Caco-2 (cell line): ENCODE data around the gene PANX3. TPM values are rescaled to one million over a fixed set of nuclear protein-coding genes. Genes with fewer than 3 reads are reported as not detected.
A peak's percentile ranks its signal among the peaks of the same experiment; 100 is the strongest.

ENCODE experiments used
- BruUV-seq: library from RNA; stranded (reverse); fragments of 400-500 nt; replicated peaks from 2 replicates; lab custom pipeline; 2021; lab: Mats Ljungman, UMichigan
- CTCF ChIA-PET: fragments of 300-600 bp; sonication (Branson Sonifier 250); formaldehyde crosslinking; loops from one replicate; lab custom pipeline; 2022; ENCODE audit warnings: antibody characterized with exemption; lab: Charles Lee
- POLR2A ChIA-PET: fragments of 300-600 bp; sonication (Branson Sonifier 250); formaldehyde crosslinking; loops from one replicate; lab custom pipeline; 2022; ENCODE audit warnings: antibody characterized with exemption; lab: Charles Lee
- DNase-seq, 2 experiments: peaks; one replicate each; pipeline versions ENCODE4 v3.0.0 to v3.0.0-alpha.2; 2020 to 2022
- H3K27me3 ChIP-seq: replicated peaks from 2 replicates; pipeline ENCODE4 v1.6.0; 2011; ENCODE audit warnings: low read length; ENCODE audit not compliant: control insufficient read depth, insufficient read depth
- H3K36me3 ChIP-seq: 2 replicates; pipeline ENCODE4 v1.5.1; 2011; ENCODE audit warnings: low read length; ENCODE audit not compliant: control insufficient read depth, insufficient read depth
- H3K4me1 ChIP-seq: fragments of 250-450 bp; sonication (Bioruptor Pico); 2 replicates; pipeline ENCODE4 v1.5.1; 2020; ENCODE audit warnings: mild to moderate bottlenecking
- H3K4me3 ChIP-seq: 2 replicates; pipeline ENCODE4 v1.5.1; 2011; ENCODE audit warnings: low read depth, mild to moderate bottlenecking, control low read depth, low read length
- H3K9me3 ChIP-seq: fragments of 250-450 bp; sonication (Bioruptor Pico); 2 replicates; pipeline ENCODE4 v1.5.1; 2020; ENCODE audit warnings: mild to moderate bottlenecking, moderate library complexity
- H3K27ac Mint-ChIP-seq: one replicate; pipeline ENCODE4 v1.8.0; 2022; ENCODE audit warnings: mixed read lengths; ENCODE audit not compliant: unreplicated experiment
- H3K27me3 Mint-ChIP-seq: one replicate; pipeline ENCODE4 v1.8.0; 2022; ENCODE audit warnings: mixed read lengths; ENCODE audit not compliant: insufficient read depth, unreplicated experiment
- H3K36me3 Mint-ChIP-seq: one replicate; pipeline ENCODE4 v1.8.0; 2022; ENCODE audit warnings: mild to moderate bottlenecking, mixed read lengths; ENCODE audit not compliant: insufficient read depth, unreplicated experiment
- H3K4me1 Mint-ChIP-seq: one replicate; pipeline ENCODE4 v1.8.0; 2022; ENCODE audit warnings: low read depth, mixed read lengths; ENCODE audit not compliant: unreplicated experiment
- H3K4me3 Mint-ChIP-seq: one replicate; pipeline ENCODE4 v1.8.0; 2022; ENCODE audit warnings: mild to moderate bottlenecking, moderate library complexity, mixed read lengths; ENCODE audit not compliant: unreplicated experiment
- H3K9me3 Mint-ChIP-seq: one replicate; pipeline ENCODE4 v1.8.0; 2022; ENCODE audit warnings: mixed read lengths; ENCODE audit not compliant: unreplicated experiment
- intact Hi-C: fragments of 100-400 bp; cut with micrococcal nuclease; formaldehyde crosslinking; loops from one replicate; pipeline ENCODE4 v1.10.0; 2022; ENCODE audit not compliant: unreplicated experiment
- total RNA-seq: library from RNA; stranded (reverse); gene quantifications from 2 replicates; pipeline ENCODE4 v1.2.3, GENCODE V29; 2022
- TF ChIP-seq, protein P1 (sequence below), 2 experiments: fragments of 200-600 bp in 1 of 2; IDR thresholded peaks; 1 replicate in 1 of 2; 2 replicates in 1 of 2; pipeline versions ENCODE4 v1.5.1 to v1.8.0; 2011 to 2022; ENCODE audit warnings: antibody characterized with exemption in 1 of 2, control low read depth in 1 of 2, inconsistent platforms in 1 of 2, low read depth in 1 of 2, low read length in 1 of 2, mild to moderate bottlenecking in 1 of 2, moderate library complexity in 1 of 2; ENCODE audit not compliant: insufficient read depth in 1 of 2, severe bottlenecking in 1 of 2, unreplicated experiment in 1 of 2

The PANX3 gene
- total RNA-seq, 1 experiment from 2014 or later, result not detected

DNA sequence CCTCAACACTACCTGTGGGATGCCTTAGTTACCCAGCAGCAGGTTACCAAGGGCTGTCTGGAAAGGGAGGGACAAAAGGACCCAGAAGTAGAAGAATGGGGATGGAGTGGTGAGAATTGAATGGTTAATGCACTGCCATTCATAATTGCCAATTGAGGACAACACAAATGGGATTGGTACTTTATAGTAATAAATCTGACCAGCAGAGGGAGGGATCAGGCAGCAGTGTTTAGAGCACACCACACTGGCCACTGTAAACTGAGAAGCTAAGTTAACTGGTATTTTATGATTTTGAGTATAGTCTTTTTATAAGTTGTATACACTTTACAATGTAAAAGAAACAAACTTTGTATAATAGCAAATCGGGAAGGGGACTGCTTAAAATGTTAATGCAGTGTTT is 22.1 kb downstream of the PANX3 start:
- Mint-ChIP-seq H3K9me3 (no peaks in the 10 kb centered on the region), H3K27ac (no peak overlapping the region), H3K4me3 (no peak overlapping the region), H3K36me3 (peaks cover 65% of the 10 kb centered on the region), H3K27me3 (no peaks in the 10 kb centered on the region), H3K4me1 (no peaks in the 10 kb centered on the region)
- intact Hi-C loops, result no loop called here
- Histone ChIP-seq H3K27me3 (no peaks in the 10 kb centered on the region), H3K4me1 (no peaks in the 10 kb centered on the region), H3K9me3 (no peaks in the 10 kb centered on the region), H3K36me3 (peaks cover 2% of the 10 kb centered on the region; the same call in 1 of the 2 replicates), H3K4me3 (no peak overlapping the region)
- DNase-seq, result no peak
- BruUV-seq, result no TSS peak
- ChIA-PET POLR2A (no interaction called here), CTCF (interaction anchor here (0.8 to 2.6 kb wide), 4 partner anchors 10 to 112 kb away, joined by 3 to 7 read pairs (median 3); partner anchors contain the start of gene TBRG1)
- TF ChIP-seq, protein P1, sequence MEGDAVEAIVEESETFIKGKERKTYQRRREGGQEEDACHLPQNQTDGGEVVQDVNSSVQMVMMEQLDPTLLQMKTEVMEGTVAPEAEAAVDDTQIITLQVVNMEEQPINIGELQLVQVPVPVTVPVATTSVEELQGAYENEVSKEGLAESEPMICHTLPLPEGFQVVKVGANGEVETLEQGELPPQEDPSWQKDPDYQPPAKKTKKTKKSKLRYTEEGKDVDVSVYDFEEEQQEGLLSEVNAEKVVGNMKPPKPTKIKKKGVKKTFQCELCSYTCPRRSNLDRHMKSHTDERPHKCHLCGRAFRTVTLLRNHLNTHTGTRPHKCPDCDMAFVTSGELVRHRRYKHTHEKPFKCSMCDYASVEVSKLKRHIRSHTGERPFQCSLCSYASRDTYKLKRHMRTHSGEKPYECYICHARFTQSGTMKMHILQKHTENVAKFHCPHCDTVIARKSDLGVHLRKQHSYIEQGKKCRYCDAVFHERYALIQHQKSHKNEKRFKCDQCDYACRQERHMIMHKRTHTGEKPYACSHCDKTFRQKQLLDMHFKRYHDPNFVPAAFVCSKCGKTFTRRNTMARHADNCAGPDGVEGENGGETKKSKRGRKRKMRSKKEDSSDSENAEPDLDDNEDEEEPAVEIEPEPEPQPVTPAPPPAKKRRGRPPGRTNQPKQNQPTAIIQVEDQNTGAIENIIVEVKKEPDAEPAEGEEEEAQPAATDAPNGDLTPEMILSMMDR (IDR thresholded peaks at IDR 0.05; ENCODE audit: insufficient read depth in 1 of 2, low read depth in 1 of 2, low read length in 1 of 2, severe bottlenecking in 1 of 2, unreplicated experiment in 1 of 2), result peak; percentile 51 to 68

DNA sequence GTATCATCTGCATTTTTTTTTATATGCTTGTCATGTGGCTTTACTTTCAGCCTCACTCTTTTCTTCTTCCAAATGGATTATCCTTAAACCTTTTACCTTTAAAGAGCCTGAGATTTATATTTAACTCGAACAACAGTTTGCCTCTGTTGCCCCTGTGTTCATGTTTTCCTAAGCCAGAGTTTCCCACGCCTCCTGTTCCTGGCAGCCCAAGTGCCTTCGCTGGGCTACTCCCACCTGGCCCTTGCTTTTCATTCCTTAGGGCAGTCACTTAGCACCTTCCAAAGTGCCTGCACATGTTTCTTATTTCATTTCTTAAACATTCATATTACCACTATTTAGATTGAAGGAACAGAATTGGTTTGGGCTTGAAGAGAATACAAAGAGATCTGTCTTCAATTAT is 24.7 kb downstream of the PANX3 start:
- no peaks in the 10 kb centered on the region for H3K27me3 ChIP-seq
- H3K36me3 ChIP-seq, result peaks cover 2% of the 10 kb centered on the region; the same call in 1 of the 2 replicates
- intact Hi-C loops, result no loop called here
- no peaks in the 10 kb centered on the region for H3K4me1 Mint-ChIP-seq
- no peak overlapping the region for H3K27ac Mint-ChIP-seq
- TF ChIP-seq, protein P1 (IDR thresholded peaks at IDR 0.05; ENCODE audit: insufficient read depth in 1 of 2, low read depth in 1 of 2, low read length in 1 of 2, severe bottlenecking in 1 of 2, unreplicated experiment in 1 of 2), result no peak
- peaks cover 45% of the 10 kb centered on the region for H3K36me3 Mint-ChIP-seq
- CTCF ChIA-PET, result no interaction called here
- no peaks in the 10 kb centered on the region for H3K4me1 ChIP-seq
- no peak for DNase-seq
- no peaks in the 10 kb centered on the region for H3K9me3 ChIP-seq
- BruUV-seq, result TSS peak; percentile 93
- H3K4me3 Mint-ChIP-seq, result no peak overlapping the region
- no peaks in the 10 kb centered on the region for H3K9me3 Mint-ChIP-seq
- H3K27me3 Mint-ChIP-seq, result no peaks in the 10 kb centered on the region
- no peak overlapping the region for H3K4me3 ChIP-seq
- POLR2A ChIA-PET, result no interaction called here

DNA sequence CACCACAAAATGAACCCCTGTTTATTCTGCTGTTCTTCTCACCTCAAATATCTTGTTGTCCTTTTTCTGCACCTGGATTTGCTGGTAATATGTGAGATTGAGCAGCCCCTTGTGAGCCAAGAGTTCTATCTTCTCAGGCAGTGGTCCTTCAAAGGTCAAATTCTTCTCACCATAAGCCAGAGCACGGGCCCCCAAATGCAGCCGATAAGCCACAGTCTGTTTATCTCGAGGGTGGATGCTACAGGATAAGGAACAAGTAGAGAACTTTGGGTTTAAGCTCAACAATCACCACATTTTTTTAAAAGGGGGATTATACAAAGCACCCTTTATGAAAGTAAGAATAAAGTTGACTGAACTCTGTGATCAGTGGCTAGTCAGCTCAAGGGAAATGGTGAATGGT is 27.3 kb downstream of the PANX3 start:
- Histone ChIP-seq H3K4me3 (no peak overlapping the region), H3K36me3 (0 out of 2 replicates have a peak, but pooled peaks cover 2% of the 10 kb centered on the region), H3K27me3 (no peaks in the 10 kb centered on the region), H3K4me1 (no peaks in the 10 kb centered on the region), H3K9me3 (no peaks in the 10 kb centered on the region)
- TF ChIP-seq, protein P1 (IDR thresholded peaks at IDR 0.05; ENCODE audit: insufficient read depth in 1 of 2, low read depth in 1 of 2, low read length in 1 of 2, severe bottlenecking in 1 of 2, unreplicated experiment in 1 of 2), result no peak
- H3K9me3 Mint-ChIP-seq, result no peaks in the 10 kb centered on the region
- ChIA-PET POLR2A (no interaction called here), CTCF (no interaction called here)
- DNase-seq, result no peak
- H3K4me3 Mint-ChIP-seq, result no peak overlapping the region
- intact Hi-C loops, result no loop called here
- no peak overlapping the region for H3K27ac Mint-ChIP-seq
- peaks cover 20% of the 10 kb centered on the region for H3K36me3 Mint-ChIP-seq
- no TSS peak for BruUV-seq
- H3K4me1 Mint-ChIP-seq, result no peaks in the 10 kb centered on the region
- H3K27me3 Mint-ChIP-seq, result no peaks in the 10 kb centered on the region
